T-helper 2 cell treated with Interferon-gamma antibody and Interleukin-4, amounts not matched to agents 5 μg/mL and 100 μg/mL, for 36 hours (primary cell): ENCODE results near the gene OPRL1.

Source experiments
- DNase-seq: peaks from one replicate; pipeline ENCODE4 v3.0.0; 2021; ENCODE audit warnings: low spot score
- H3K27ac Mint-ChIP-seq: one replicate; pipeline ENCODE4 v1.8.0; 2021; ENCODE audit warnings: mild to moderate bottlenecking, mixed read lengths
- H3K27me3 Mint-ChIP-seq: one replicate; pipeline ENCODE4 v1.8.0; 2021; ENCODE audit warnings: low read depth, mixed read lengths
- H3K36me3 Mint-ChIP-seq: one replicate; pipeline ENCODE4 v1.8.0; 2021; ENCODE audit warnings: low read depth, mixed read lengths
- H3K4me1 Mint-ChIP-seq: one replicate; pipeline ENCODE4 v1.8.0; 2021; ENCODE audit warnings: low read depth, mixed read lengths
- H3K4me3 Mint-ChIP-seq: one replicate; pipeline ENCODE4 v1.8.0; 2022; ENCODE audit warnings: mild to moderate bottlenecking, moderate library complexity, mixed read lengths
- H3K9me3 Mint-ChIP-seq: one replicate; pipeline ENCODE4 v1.8.0; 2021; ENCODE audit warnings: mixed read lengths

OPRL1 gene

GRCh38 chr20:64139199-64140060, 59.5 kb downstream of the OPRL1 start:
- no peaks in the 10 kb centered on the region for H3K27me3 Mint-ChIP-seq

GRCh38 chr20:64140061-64140931, 60.4 kb downstream of the OPRL1 start:
- no peak for DNase-seq
- no peak overlapping the region for H3K4me3 Mint-ChIP-seq
- no peaks in the 10 kb centered on the region for H3K36me3 Mint-ChIP-seq
- H3K27me3 Mint-ChIP-seq = no peaks in the 10 kb centered on the region
- peaks cover 7% of the 10 kb centered on the region for H3K9me3 Mint-ChIP-seq
- H3K27ac Mint-ChIP-seq = no peak overlapping the region
- H3K4me1 Mint-ChIP-seq = no peaks in the 10 kb centered on the region

More at GRCh38 chr20:64139199-64140060, 59.5 kb downstream of the OPRL1 start:
- no peaks in the 10 kb centered on the region for H3K4me1 Mint-ChIP-seq
- DNase-seq = no peak
- H3K9me3 Mint-ChIP-seq = peaks cover 3% of the 10 kb centered on the region
- no peaks in the 10 kb centered on the region for H3K36me3 Mint-ChIP-seq
- H3K27ac Mint-ChIP-seq = no peak overlapping the region
- H3K4me3 Mint-ChIP-seq = no peak overlapping the region

GRCh38 chr20:64140956-64141355, 61.1 kb downstream of the OPRL1 start:
- Mint-ChIP-seq H3K9me3 (peaks cover 7% of the 10 kb centered on the region), H3K4me1 (no peaks in the 10 kb centered on the region), H3K27me3 (no peaks in the 10 kb centered on the region), H3K4me3 (no peak overlapping the region), H3K36me3 (no peaks in the 10 kb centered on the region), H3K27ac (no peak overlapping the region)
- no peak for DNase-seq

GRCh38 chr20:64142590-64142989, 62.7 kb downstream of the OPRL1 start:
- H3K27ac Mint-ChIP-seq = no peak overlapping the region
- H3K27me3 Mint-ChIP-seq = no peaks in the 10 kb centered on the region
- H3K9me3 Mint-ChIP-seq = peaks cover 7% of the 10 kb centered on the region
- no peak overlapping the region for H3K4me3 Mint-ChIP-seq
- H3K36me3 Mint-ChIP-seq = no peaks in the 10 kb centered on the region
- H3K4me1 Mint-ChIP-seq = no peaks in the 10 kb centered on the region
- DNase-seq = no peak

- H3K4me3 Mint-ChIP-seq = no peak overlapping the region
- H3K27me3 Mint-ChIP-seq = no peaks in the 10 kb centered on the region
- no peaks in the 10 kb centered on the region for H3K4me1 Mint-ChIP-seq
- no peaks in the 10 kb centered on the region for H3K36me3 Mint-ChIP-seq
- no peak overlapping the region for H3K27ac Mint-ChIP-seq
- H3K9me3 Mint-ChIP-seq = peaks cover 7% of the 10 kb centered on the region
- DNase-seq = no peak
These were observed 63.3 kb downstream of the OPRL1 start for GRCh38 chr20:64143018-64143801.

GRCh38 chr20:64144144-64144912, 64.4 kb downstream of the OPRL1 start:
- no peak overlapping the region for H3K4me3 Mint-ChIP-seq
- no peaks in the 10 kb centered on the region for H3K27me3 Mint-ChIP-seq
- peaks cover 7% of the 10 kb centered on the region for H3K9me3 Mint-ChIP-seq
- no peak for DNase-seq
- no peaks in the 10 kb centered on the region for H3K4me1 Mint-ChIP-seq
- no peak overlapping the region for H3K27ac Mint-ChIP-seq
- no peaks in the 10 kb centered on the region for H3K36me3 Mint-ChIP-seq

GRCh38 chr20:64145458-64146300, 65.8 kb downstream of the OPRL1 start:
- DNase-seq = no peak
- H3K27ac Mint-ChIP-seq = no peak overlapping the region
- no peaks in the 10 kb centered on the region for H3K36me3 Mint-ChIP-seq
- peaks cover 7% of the 10 kb centered on the region for H3K9me3 Mint-ChIP-seq
- H3K27me3 Mint-ChIP-seq = no peaks in the 10 kb centered on the region
- no peak overlapping the region for H3K4me3 Mint-ChIP-seq
- no peaks in the 10 kb centered on the region for H3K4me1 Mint-ChIP-seq

GRCh38 chr20:64146301-64146935, 66.5 kb downstream of the OPRL1 start:
- Mint-ChIP-seq H3K27me3 (no peaks in the 10 kb centered on the region), H3K4me3 (no peak overlapping the region), H3K4me1 (no peaks in the 10 kb centered on the region), H3K9me3 (peaks cover 7% of the 10 kb centered on the region), H3K27ac (no peak overlapping the region), H3K36me3 (no peaks in the 10 kb centered on the region)
- DNase-seq = no peak

- H3K4me3 Mint-ChIP-seq = no peak overlapping the region
- no peaks in the 10 kb centered on the region for H3K4me1 Mint-ChIP-seq
- no peaks in the 10 kb centered on the region for H3K27me3 Mint-ChIP-seq
- peaks cover 7% of the 10 kb centered on the region for H3K9me3 Mint-ChIP-seq
- H3K27ac Mint-ChIP-seq = no peak overlapping the region
- no peaks in the 10 kb centered on the region for H3K36me3 Mint-ChIP-seq
- DNase-seq = no peak
These were observed 67.1 kb downstream of the OPRL1 start for GRCh38 chr20:64146936-64147477.

GRCh38 chr20:64148581-64148980, 68.7 kb downstream of the OPRL1 start:
- DNase-seq = no peak
- Mint-ChIP-seq H3K36me3 (no peaks in the 10 kb centered on the region), H3K27me3 (no peaks in the 10 kb centered on the region), H3K27ac (no peak overlapping the region), H3K4me3 (no peak overlapping the region), H3K9me3 (peaks cover 7% of the 10 kb centered on the region), H3K4me1 (no peaks in the 10 kb centered on the region)

- Mint-ChIP-seq H3K27me3 (no peaks in the 10 kb centered on the region), H3K36me3 (no peaks in the 10 kb centered on the region), H3K9me3 (peaks cover 7% of the 10 kb centered on the region), H3K4me1 (no peaks in the 10 kb centered on the region), H3K4me3 (no peak overlapping the region), H3K27ac (no peak overlapping the region)
- DNase-seq = no peak
These were observed 69.3 kb downstream of the OPRL1 start for GRCh38 chr20:64149141-64149540.
